22Rv1 (cell line): ENCODE results near the gene DPYSL4.

ENCODE experiments used
- ZFX ChIP-seq: fragments of 450-650 bp; IDR thresholded peaks from 2 replicates; pipeline ENCODE4 v1.6.1; 2017; ENCODE audit warnings: antibody characterized with exemption, borderline replicate concordance
- TF ChIP-seq, protein P1 (sequence below): fragments of 450-650 bp; IDR thresholded peaks from 2 replicates; pipeline ENCODE4 v1.5.1; 2017; ENCODE audit warnings: mild to moderate bottlenecking

- TF ChIP-seq, protein P1, sequence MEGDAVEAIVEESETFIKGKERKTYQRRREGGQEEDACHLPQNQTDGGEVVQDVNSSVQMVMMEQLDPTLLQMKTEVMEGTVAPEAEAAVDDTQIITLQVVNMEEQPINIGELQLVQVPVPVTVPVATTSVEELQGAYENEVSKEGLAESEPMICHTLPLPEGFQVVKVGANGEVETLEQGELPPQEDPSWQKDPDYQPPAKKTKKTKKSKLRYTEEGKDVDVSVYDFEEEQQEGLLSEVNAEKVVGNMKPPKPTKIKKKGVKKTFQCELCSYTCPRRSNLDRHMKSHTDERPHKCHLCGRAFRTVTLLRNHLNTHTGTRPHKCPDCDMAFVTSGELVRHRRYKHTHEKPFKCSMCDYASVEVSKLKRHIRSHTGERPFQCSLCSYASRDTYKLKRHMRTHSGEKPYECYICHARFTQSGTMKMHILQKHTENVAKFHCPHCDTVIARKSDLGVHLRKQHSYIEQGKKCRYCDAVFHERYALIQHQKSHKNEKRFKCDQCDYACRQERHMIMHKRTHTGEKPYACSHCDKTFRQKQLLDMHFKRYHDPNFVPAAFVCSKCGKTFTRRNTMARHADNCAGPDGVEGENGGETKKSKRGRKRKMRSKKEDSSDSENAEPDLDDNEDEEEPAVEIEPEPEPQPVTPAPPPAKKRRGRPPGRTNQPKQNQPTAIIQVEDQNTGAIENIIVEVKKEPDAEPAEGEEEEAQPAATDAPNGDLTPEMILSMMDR, result no peak
- no peak for TF ChIP-seq ZFX
Observed at GRCh38 chr10:132181691-132182425, 4.9 kb upstream of the DPYSL4 start.
